ENCODE results near the gene CIBAR2.

The CIBAR2 gene

GRCh38 chr16:85075236-85075924, 36.9 kb downstream of the CIBAR2 start:
- Histone ChIP-seq H3K4me1 (ENCODE audit: insufficient read depth, low read length) (no peaks in the 10 kb centered on the region), H3K27ac (ENCODE audit: low read depth, low read length) (no peak overlapping the region), H3K27me3 (ENCODE audit: control insufficient read depth in 1 of 2, insufficient read depth in 2 of 2, low read length in 2 of 2) (no peaks in the 10 kb centered on the region), H3K36me3 (ENCODE audit: insufficient read depth, low read length) (peaks cover 42% of the 10 kb centered on the region), H3K4me3 (ENCODE audit: low read depth in 1 of 2, low read length in 2 of 2) (no peak overlapping the region), H3K9me3 (ENCODE audit: low read length) (no peaks in the 10 kb centered on the region), H3K9ac (ENCODE audit: low read length) (no peak overlapping the region)

DNA sequence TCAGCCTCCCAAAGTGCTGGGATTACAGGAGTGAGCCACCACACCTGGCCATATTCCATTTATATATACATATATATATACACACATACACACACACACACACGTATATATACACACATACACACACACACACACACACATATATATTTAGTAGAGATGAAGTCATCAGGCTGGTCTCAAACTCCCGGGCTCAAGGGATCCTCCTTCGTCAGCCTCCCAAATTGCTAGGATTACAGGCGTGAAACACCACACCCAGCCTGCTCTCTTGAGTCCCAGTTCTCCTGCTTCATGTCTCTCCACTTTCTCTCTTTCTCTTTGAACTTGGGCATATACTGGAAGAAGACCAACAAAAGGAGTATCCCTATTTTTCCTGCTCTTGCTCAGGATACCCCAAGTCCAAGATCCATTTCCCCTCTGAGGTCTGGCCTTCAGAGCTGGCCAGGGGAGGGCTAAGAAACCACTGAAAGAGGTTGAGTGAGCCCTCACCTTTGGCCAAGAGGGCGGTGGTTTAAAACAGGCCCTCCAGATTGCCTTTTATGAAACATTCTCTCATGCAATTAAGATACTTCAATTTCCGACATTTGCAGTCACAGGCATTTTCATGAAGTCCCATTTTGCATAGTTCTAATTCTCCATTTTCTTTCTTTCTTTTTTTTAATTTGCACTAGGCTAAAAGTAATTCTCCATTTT, 37.9 kb downstream of the CIBAR2 start:
- Histone ChIP-seq H3K27ac (ENCODE audit: low read depth, low read length) (no peak overlapping the region), H3K4me1 (ENCODE audit: insufficient read depth, low read length) (no peaks in the 10 kb centered on the region), H3K27me3 (ENCODE audit: control insufficient read depth in 1 of 2, insufficient read depth in 2 of 2, low read length in 2 of 2) (no peaks in the 10 kb centered on the region), H3K4me3 (ENCODE audit: low read depth in 1 of 2, low read length in 2 of 2) (no peak overlapping the region), H3K9me3 (ENCODE audit: low read length) (no peaks in the 10 kb centered on the region), H3K9ac (ENCODE audit: low read length) (no peak overlapping the region), H3K36me3 (ENCODE audit: insufficient read depth, low read length) (peaks cover 42% of the 10 kb centered on the region)

DNA sequence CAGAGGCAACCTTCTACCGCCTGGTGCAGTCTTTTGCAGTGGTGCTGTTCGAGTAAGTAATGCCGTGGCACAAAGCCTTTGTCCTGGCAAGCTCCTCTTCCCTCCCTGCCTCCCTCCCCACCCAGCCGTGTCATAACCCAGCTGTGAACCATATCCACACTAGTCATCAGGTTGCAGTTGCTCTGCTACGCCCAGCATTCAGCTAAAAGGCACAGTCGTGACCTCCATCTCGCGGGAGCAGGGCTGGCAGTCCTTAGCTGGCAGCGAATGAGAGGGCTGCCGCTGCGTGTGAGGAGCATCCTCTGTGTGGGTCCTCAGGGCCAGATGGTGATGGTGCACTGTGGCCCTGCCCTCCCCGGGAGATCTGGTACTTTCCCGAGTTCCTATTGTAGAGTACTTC, 39.3 kb downstream of the CIBAR2 start:
- Histone ChIP-seq H3K9ac (ENCODE audit: low read length) (no peak overlapping the region), H3K27me3 (ENCODE audit: control insufficient read depth in 1 of 2, insufficient read depth in 2 of 2, low read length in 2 of 2) (no peaks in the 10 kb centered on the region), H3K9me3 (ENCODE audit: low read length) (no peaks in the 10 kb centered on the region), H3K4me3 (ENCODE audit: low read depth in 1 of 2, low read length in 2 of 2) (no peak overlapping the region), H3K36me3 (ENCODE audit: insufficient read depth, low read length) (peaks cover 38% of the 10 kb centered on the region), H3K27ac (ENCODE audit: low read depth, low read length) (no peak overlapping the region), H3K4me1 (ENCODE audit: insufficient read depth, low read length) (no peaks in the 10 kb centered on the region)

- no peaks in the 10 kb centered on the region for H3K9me3 ChIP-seq (ENCODE audit: low read length)
- H3K4me3 ChIP-seq (ENCODE audit: low read depth in 1 of 2, low read length in 2 of 2), result no peak overlapping the region
- no peaks in the 10 kb centered on the region for H3K27me3 ChIP-seq (ENCODE audit: control insufficient read depth in 1 of 2, insufficient read depth in 2 of 2, low read length in 2 of 2)
- peaks cover 44% of the 10 kb centered on the region for H3K36me3 ChIP-seq (ENCODE audit: insufficient read depth, low read length)
- no peak overlapping the region for H3K27ac ChIP-seq (ENCODE audit: low read depth, low read length)
- no peaks in the 10 kb centered on the region for H3K4me1 ChIP-seq (ENCODE audit: insufficient read depth, low read length)
- no peak overlapping the region for H3K9ac ChIP-seq (ENCODE audit: low read length)
These were observed 40.0 kb downstream of the CIBAR2 start for GRCh38 chr16:85072076-85072860.

GRCh38 chr16:85069171-85069570, 43.1 kb downstream of the CIBAR2 start:
- no peaks in the 10 kb centered on the region for H3K27me3 ChIP-seq (ENCODE audit: control insufficient read depth in 1 of 2, insufficient read depth in 2 of 2, low read length in 2 of 2)
- no peak overlapping the region for H3K27ac ChIP-seq (ENCODE audit: low read depth, low read length)
- no peaks in the 10 kb centered on the region for H3K4me1 ChIP-seq (ENCODE audit: insufficient read depth, low read length)
- no peak overlapping the region for H3K4me3 ChIP-seq (ENCODE audit: low read depth in 1 of 2, low read length in 2 of 2)
- no peaks in the 10 kb centered on the region for H3K9me3 ChIP-seq (ENCODE audit: low read length)
- no peak overlapping the region for H3K9ac ChIP-seq (ENCODE audit: low read length)
- H3K36me3 ChIP-seq (ENCODE audit: insufficient read depth, low read length), result peaks cover 34% of the 10 kb centered on the region

GRCh38 chr16:85068746-85069145, 43.5 kb downstream of the CIBAR2 start:
- no peaks in the 10 kb centered on the region for H3K27me3 ChIP-seq (ENCODE audit: control insufficient read depth in 1 of 2, insufficient read depth in 2 of 2, low read length in 2 of 2)
- H3K4me1 ChIP-seq (ENCODE audit: insufficient read depth, low read length), result no peaks in the 10 kb centered on the region
- no peaks in the 10 kb centered on the region for H3K9me3 ChIP-seq (ENCODE audit: low read length)
- no peak overlapping the region for H3K9ac ChIP-seq (ENCODE audit: low read length)
- H3K4me3 ChIP-seq (ENCODE audit: low read depth in 1 of 2, low read length in 2 of 2), result no peak overlapping the region
- peaks cover 34% of the 10 kb centered on the region for H3K36me3 ChIP-seq (ENCODE audit: insufficient read depth, low read length)
- H3K27ac ChIP-seq (ENCODE audit: low read depth, low read length), result no peak overlapping the region

DNA sequence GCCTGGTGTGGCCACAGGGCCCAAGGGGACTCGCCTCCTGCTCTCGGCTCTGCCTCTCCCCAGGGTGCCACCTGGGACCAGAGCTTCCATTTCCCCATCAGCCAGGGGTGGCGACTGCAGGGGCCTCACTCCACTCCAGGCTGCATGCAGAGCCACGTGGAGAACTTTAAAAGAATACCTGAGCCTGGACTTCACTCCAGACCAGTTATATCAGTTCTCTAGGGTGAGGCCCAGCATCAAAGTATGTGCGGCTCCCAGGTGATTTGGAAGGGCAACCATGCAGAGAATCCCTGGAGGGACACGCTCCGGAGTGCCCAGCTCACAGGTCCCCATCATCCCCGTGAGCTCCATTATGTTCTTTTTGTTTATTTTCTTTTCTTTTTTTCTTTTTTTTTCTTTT, 44.8 kb downstream of the CIBAR2 start:
- no peaks in the 10 kb centered on the region for H3K9me3 ChIP-seq (ENCODE audit: low read length)
- no peaks in the 10 kb centered on the region for H3K27me3 ChIP-seq (ENCODE audit: control insufficient read depth in 1 of 2, insufficient read depth in 2 of 2, low read length in 2 of 2)
- no peak overlapping the region for H3K27ac ChIP-seq (ENCODE audit: low read depth, low read length)
- H3K9ac ChIP-seq (ENCODE audit: low read length), result no peak overlapping the region
- H3K4me3 ChIP-seq (ENCODE audit: low read depth in 1 of 2, low read length in 2 of 2), result no peak overlapping the region
- peaks cover 26% of the 10 kb centered on the region for H3K36me3 ChIP-seq (ENCODE audit: insufficient read depth, low read length)
- no peaks in the 10 kb centered on the region for H3K4me1 ChIP-seq (ENCODE audit: insufficient read depth, low read length)

DNA sequence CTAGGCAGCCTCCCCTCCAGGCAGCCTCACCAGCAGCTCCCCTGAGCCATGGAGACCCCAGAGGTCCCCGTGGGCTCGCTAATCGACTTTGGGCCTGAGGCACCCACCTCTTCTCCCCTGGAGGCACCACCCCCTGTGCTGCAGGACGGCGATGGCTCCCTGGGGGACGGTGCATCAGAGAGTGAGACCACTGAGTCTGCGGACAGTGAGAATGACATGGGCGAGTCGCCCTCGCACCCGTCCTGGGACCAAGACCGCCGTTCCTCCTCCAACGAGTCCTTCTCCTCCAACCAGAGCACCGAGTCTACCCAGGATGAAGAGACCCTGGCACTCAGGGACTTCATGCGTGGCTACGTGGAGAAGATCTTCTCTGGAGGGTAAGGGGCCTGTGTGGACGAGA, 45.2 kb downstream of the CIBAR2 start:
- H3K9ac ChIP-seq (ENCODE audit: low read length), result no peak overlapping the region
- H3K4me3 ChIP-seq (ENCODE audit: low read depth in 1 of 2, low read length in 2 of 2), result no peak overlapping the region
- no peaks in the 10 kb centered on the region for H3K9me3 ChIP-seq (ENCODE audit: low read length)
- H3K27ac ChIP-seq (ENCODE audit: low read depth, low read length), result no peak overlapping the region
- peaks cover 24% of the 10 kb centered on the region for H3K36me3 ChIP-seq (ENCODE audit: insufficient read depth, low read length)
- no peaks in the 10 kb centered on the region for H3K27me3 ChIP-seq (ENCODE audit: control insufficient read depth in 1 of 2, insufficient read depth in 2 of 2, low read length in 2 of 2)
- no peaks in the 10 kb centered on the region for H3K4me1 ChIP-seq (ENCODE audit: insufficient read depth, low read length)

DNA sequence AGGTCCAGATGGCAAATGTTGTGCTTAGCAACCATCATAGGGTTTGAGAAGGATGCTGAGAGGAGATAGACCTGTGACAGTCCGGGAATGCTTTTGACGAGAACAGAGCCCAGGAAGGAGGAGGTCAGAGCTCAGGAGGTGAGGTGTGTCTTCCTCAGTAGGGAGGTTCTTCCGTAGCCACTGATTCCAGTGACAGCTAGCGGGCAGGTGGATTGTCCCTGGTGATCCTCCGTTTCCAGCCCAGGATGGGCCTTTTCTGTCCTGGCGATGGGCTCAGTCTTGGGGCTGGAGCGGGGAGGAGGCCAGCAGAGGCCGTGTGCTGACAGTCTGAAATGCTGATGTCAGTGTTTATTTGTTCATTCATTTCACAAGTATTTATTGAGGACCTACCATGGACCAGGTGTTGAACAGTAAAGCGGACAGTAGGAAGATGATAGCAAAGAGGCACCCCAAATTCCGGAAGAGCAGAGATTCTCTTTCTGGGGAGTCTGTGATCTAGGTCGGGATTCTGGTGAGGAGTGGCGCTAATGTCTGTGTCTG, 45.9 kb downstream of the CIBAR2 start:
- H3K9ac ChIP-seq (ENCODE audit: low read length), result no peak overlapping the region
- no peak overlapping the region for H3K4me3 ChIP-seq (ENCODE audit: low read depth in 1 of 2, low read length in 2 of 2)
- no peaks in the 10 kb centered on the region for H3K4me1 ChIP-seq (ENCODE audit: insufficient read depth, low read length)
- peaks cover 24% of the 10 kb centered on the region for H3K36me3 ChIP-seq (ENCODE audit: insufficient read depth, low read length)
- no peaks in the 10 kb centered on the region for H3K27me3 ChIP-seq (ENCODE audit: control insufficient read depth in 1 of 2, insufficient read depth in 2 of 2, low read length in 2 of 2)
- H3K27ac ChIP-seq (ENCODE audit: low read depth, low read length), result no peak overlapping the region
- no peaks in the 10 kb centered on the region for H3K9me3 ChIP-seq (ENCODE audit: low read length)

- H3K4me1 ChIP-seq (ENCODE audit: insufficient read depth, low read length), result no peaks in the 10 kb centered on the region
- H3K27me3 ChIP-seq (ENCODE audit: control insufficient read depth in 1 of 2, insufficient read depth in 2 of 2, low read length in 2 of 2), result no peaks in the 10 kb centered on the region
- no peak overlapping the region for H3K4me3 ChIP-seq (ENCODE audit: low read depth in 1 of 2, low read length in 2 of 2)
- peaks cover 24% of the 10 kb centered on the region for H3K36me3 ChIP-seq (ENCODE audit: insufficient read depth, low read length)
- H3K9ac ChIP-seq (ENCODE audit: low read length), result no peak overlapping the region
- no peak overlapping the region for H3K27ac ChIP-seq (ENCODE audit: low read depth, low read length)
- no peaks in the 10 kb centered on the region for H3K9me3 ChIP-seq (ENCODE audit: low read length)
These were observed 47.2 kb downstream of the CIBAR2 start for GRCh38 chr16:85065099-85065498.

DNA sequence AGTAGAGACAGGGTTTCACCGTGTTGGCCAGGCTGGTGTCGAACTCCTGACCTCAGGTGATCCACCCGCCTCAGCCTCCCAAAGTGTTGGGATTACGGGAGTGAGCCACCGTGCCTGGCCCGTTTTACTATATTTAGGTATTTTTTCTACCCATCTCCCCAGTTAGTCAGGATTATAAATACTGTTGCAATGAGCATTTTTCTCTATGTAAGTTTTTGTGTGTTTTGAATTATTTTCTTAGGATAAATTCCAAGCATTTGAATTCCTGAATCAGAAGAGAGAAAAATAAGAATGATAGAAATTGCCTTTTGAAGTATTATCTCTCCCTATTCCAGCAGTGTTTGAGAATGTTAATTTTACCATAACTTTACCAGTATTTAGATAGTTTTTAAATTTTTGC, 48.1 kb downstream of the CIBAR2 start:
- peaks cover 18% of the 10 kb centered on the region for H3K36me3 ChIP-seq (ENCODE audit: insufficient read depth, low read length)
- no peak overlapping the region for H3K27ac ChIP-seq (ENCODE audit: low read depth, low read length)
- no peak overlapping the region for H3K4me3 ChIP-seq (ENCODE audit: low read depth in 1 of 2, low read length in 2 of 2)
- H3K9me3 ChIP-seq (ENCODE audit: low read length), result no peaks in the 10 kb centered on the region
- H3K4me1 ChIP-seq (ENCODE audit: insufficient read depth, low read length), result no peaks in the 10 kb centered on the region
- no peak overlapping the region for H3K9ac ChIP-seq (ENCODE audit: low read length)
- H3K27me3 ChIP-seq (ENCODE audit: control insufficient read depth in 1 of 2, insufficient read depth in 2 of 2, low read length in 2 of 2), result no peaks in the 10 kb centered on the region

Measured in muscle layer of colon (tissue), 2 donors.